Activated naive CD4-positive, alpha-beta T cell treated with anti-CD3 and anti-CD28 coated beads, Interleukin-2, amount 50 U/mL, for 72 hours (primary cell): Measurements from ENCODE around the gene MAN2C1. TPM values are rescaled to one million over a fixed set of nuclear protein-coding genes. Genes with fewer than 3 reads are reported as not detected.

Experiments used
- ATAC-seq, 2 donors: fragments of 150-1000 bp; cut with Tn5 transposase; 2 replicates each; pipeline ENCODE4 v1.10.0; 2021; ENCODE audit warnings: mild to moderate bottlenecking in 2 of 2, moderate library complexity in 2 of 2
- DNase-seq, 2 donors: peaks; one replicate each; pipeline ENCODE4 v3.0.0; 2021 to 2022; ENCODE audit warnings: low spot score in 2 of 2
- H3K27ac Mint-ChIP-seq, 2 donors: one replicate each; pipeline ENCODE4 v1.8.0; 2022; ENCODE audit warnings: mild to moderate bottlenecking in 2 of 2, mixed read lengths in 2 of 2
- H3K36me3 Mint-ChIP-seq, 2 donors: one replicate each; pipeline ENCODE4 v1.8.0; 2022; ENCODE audit warnings: mixed read lengths in 2 of 2
- H3K9me3 Mint-ChIP-seq, 2 donors: one replicate each; pipeline ENCODE4 v1.8.0; 2022; ENCODE audit warnings: mixed read lengths in 2 of 2
- total RNA-seq, 2 donors: library from RNA; stranded (reverse); gene quantifications; one replicate each; pipeline ENCODE4 v1.2.3, GENCODE V29; 2022

The MAN2C1 gene
- total RNA-seq, 2 donors from 2014 or later: 106 to 167 TPM

GRCh38 chr15:75364881-75365280 is 3.5 kb downstream of the MAN2C1 start:
- peak overlapping the region in 1 of 2 donors; percentile 47 for H3K27ac Mint-ChIP-seq
- peaks cover 0 to 14% of the 10 kb centered on the region in 2 donors for H3K36me3 Mint-ChIP-seq
- no peaks in the 10 kb centered on the region for H3K9me3 Mint-ChIP-seq
- no peak for ATAC-seq
- peak in 1 of 2 donors; percentile 20 for DNase-seq

DNA sequence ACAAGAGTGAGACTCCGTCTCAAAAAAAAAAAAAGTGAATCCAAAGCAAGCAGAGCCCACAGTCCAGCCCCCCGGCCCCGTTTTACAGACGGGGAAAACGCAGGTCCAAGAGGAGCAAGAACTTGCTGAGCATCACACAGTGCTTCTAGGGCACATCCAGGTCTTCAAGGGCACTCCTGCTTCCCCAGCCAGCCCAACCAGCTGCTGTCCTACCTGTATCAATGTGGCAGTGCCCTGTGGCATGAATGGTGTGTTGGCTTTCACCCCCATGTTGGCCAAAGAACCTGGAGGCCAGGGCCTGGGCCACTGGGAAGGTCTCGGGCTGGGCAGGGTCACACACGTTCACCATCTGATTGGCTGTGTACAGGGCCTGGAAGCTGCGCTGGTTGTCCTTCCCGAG is 4.6 kb downstream of the MAN2C1 start:
- ATAC-seq: no peak
- no peaks in the 10 kb centered on the region for H3K9me3 Mint-ChIP-seq

GRCh38 chr15:75362642-75363249 is 5.7 kb downstream of the MAN2C1 start:
- Mint-ChIP-seq H3K27ac (peak overlapping the region; percentile 44), H3K36me3 (no peaks in the 10 kb centered on the region), H3K9me3 (no peaks in the 10 kb centered on the region)
- ATAC-seq (no peak), DNase-seq (peak in 1 of 2 donors; percentile 33)

More for the DNA sequence above, 4.6 kb downstream of the MAN2C1 start:
- H3K36me3 Mint-ChIP-seq: peaks cover 0 to 3% of the 10 kb centered on the region in 2 donors
- no peak for DNase-seq
- H3K27ac Mint-ChIP-seq: peak overlapping the region; percentile 13 to 44

DNA sequence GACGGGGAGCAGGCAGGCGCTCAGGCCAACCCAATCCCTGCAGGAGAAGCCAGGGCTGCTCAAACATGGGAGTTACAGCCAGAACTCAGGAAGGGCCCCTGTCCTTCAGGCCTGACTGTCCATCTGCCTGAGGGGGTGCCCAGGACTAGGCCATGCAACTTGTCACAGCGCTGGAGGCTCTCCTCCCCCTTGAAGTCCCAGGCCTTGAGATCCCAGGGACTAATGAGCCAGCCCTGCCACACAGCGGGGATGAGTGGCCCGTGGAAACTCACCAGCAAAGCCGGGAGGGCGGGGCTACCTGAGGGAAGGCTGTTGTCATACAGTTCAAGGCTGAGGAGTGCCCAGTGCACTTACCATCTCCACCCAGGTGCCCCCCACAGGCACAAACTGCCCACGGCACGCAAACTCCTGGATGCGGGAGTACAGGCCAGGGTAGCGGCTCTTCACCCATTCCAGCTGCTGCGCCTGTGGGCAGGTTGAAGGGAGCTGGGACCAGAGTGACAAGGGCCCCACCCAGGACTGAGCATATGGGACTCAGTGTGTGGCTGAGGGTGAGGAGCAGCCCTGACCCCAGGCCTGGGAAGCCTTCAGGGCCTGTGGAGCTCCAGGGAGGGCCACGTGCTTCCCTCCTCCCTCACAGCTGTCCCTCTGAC is 6.3 kb downstream of the MAN2C1 start:
- ATAC-seq (no peak), DNase-seq (peak in 1 of 2 donors; percentile 51)
- no peak overlapping the region for H3K27ac Mint-ChIP-seq
- H3K9me3 Mint-ChIP-seq: no peaks in the 10 kb centered on the region
- H3K36me3 Mint-ChIP-seq: no peaks in the 10 kb centered on the region

GRCh38 chr15:75361361-75361988 is 6.9 kb downstream of the MAN2C1 start:
- ATAC-seq (no peak), DNase-seq (peak in 1 of 2 donors; percentile 53)
- no peaks in the 10 kb centered on the region for H3K9me3 Mint-ChIP-seq
- H3K36me3 Mint-ChIP-seq: no peaks in the 10 kb centered on the region
- H3K27ac Mint-ChIP-seq: peak overlapping the region; percentile 22 to 30

GRCh38 chr15:75360856-75361255 is 7.6 kb downstream of the MAN2C1 start:
- ATAC-seq: peak in 1 of 2 donors; percentile 7
- H3K27ac Mint-ChIP-seq: peak overlapping the region; percentile 30 to 38

DNA sequence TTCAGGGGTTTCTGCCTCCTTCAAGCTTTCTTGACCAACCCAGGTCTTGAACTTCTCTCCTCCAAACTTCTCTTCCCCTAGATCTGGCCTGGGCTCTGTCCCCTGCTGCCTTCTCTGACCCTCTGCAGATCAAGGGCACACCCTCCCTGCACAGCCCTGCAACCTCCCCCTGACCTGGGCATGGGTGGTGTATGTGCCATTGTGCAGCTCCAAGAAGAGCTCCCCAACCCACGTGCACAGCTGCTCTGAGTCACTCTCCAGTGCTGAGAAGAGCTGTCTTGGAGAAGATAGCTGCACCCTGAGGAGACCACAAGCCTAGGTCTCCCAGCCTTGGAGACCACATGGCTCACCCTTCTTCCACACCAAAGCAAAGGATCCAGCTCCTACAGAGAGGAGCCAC is 8.0 kb downstream of the MAN2C1 start:
- Mint-ChIP-seq H3K9me3 (no peaks in the 10 kb centered on the region), H3K36me3 (no peaks in the 10 kb centered on the region), H3K27ac (peak overlapping the region; percentile 30 to 38)
- DNase-seq: peak in 1 of 2 donors; percentile 45
- ATAC-seq: peak in 1 of 2 donors; percentile 5

More at GRCh38 chr15:75360856-75361255, 7.6 kb downstream of the MAN2C1 start:
- H3K9me3 Mint-ChIP-seq: no peaks in the 10 kb centered on the region
- no peak for DNase-seq
- H3K36me3 Mint-ChIP-seq: no peaks in the 10 kb centered on the region

GRCh38 chr15:75359537-75360250 is 8.7 kb downstream of the MAN2C1 start:
- Mint-ChIP-seq H3K9me3 (no peaks in the 10 kb centered on the region), H3K27ac (no peak overlapping the region), H3K36me3 (no peaks in the 10 kb centered on the region)
- DNase-seq (peak in 1 of 2 donors; percentile 52), ATAC-seq (no peak)

GRCh38 chr15:75358771-75359536 is 9.5 kb downstream of the MAN2C1 start:
- ATAC-seq: no peak
- Mint-ChIP-seq H3K36me3 (no peaks in the 10 kb centered on the region), H3K9me3 (no peaks in the 10 kb centered on the region), H3K27ac (peak overlapping the region in 1 of 2 donors; percentile 55)
- DNase-seq: peak in 1 of 2 donors; percentile 47

GRCh38 chr15:75357976-75358673 is 10.3 kb downstream of the MAN2C1 start:
- peak overlapping the region in 1 of 2 donors; percentile 16 for H3K27ac Mint-ChIP-seq
- DNase-seq (peak in 1 of 2 donors; percentile 54), ATAC-seq (no peak)
- H3K36me3 Mint-ChIP-seq: no peaks in the 10 kb centered on the region
- no peaks in the 10 kb centered on the region for H3K9me3 Mint-ChIP-seq

DNA sequence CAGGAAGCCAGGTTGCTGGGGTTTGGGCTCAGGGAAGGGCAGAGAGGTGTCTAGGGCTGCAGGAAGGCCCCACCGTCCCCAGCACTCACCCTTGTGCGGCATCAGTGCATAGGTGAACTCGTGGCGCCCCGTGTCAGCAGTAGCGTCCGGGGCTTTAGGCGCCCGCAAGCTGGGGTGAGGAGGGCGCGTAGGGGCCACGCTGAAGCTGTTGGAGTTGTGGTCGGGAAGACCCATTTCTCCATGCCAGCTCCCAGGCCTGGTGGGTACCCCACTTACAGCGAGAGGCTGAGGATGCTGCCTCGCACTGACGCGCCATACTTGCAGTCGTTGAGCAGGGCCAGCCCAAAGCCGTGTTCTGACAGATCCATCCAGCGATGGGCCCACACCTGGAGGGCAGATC is 11.9 kb downstream of the MAN2C1 start:
- Mint-ChIP-seq H3K9me3 (no peaks in the 10 kb centered on the region), H3K36me3 (no peaks in the 10 kb centered on the region), H3K27ac (peak overlapping the region in 1 of 2 donors; percentile 20)
- ATAC-seq (no peak), DNase-seq (no peak)

DNA sequence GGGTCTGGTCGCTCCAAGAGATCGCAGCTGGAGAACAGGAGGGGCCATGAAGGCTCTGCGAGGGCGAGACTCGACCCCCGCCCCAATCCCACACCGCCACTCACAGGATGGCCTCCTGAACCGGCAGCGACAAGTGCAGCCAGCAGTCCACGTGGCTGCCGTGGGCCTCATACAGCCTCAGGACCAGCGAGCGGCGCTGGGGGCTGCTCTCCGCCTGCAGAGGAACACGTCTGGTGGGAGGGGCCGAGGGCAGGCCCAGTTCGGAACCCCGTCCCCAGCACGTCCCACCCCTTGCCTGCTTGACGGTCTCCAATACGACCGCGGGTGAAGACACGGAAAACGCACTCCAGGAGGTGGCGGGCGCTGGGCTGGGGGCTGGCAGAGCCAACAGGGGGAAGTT is 12.4 kb downstream of the MAN2C1 start:
- H3K36me3 Mint-ChIP-seq: peaks cover 0 to under 1% of the 10 kb centered on the region in 2 donors
- ATAC-seq: no peak

GRCh38 chr15:75355369-75355768 is 13.0 kb downstream of the MAN2C1 start:
- Mint-ChIP-seq H3K27ac (no peak overlapping the region), H3K9me3 (no peaks in the 10 kb centered on the region), H3K36me3 (peaks cover 0 to 7% of the 10 kb centered on the region in 2 donors)
- DNase-seq: no peak
- ATAC-seq: no peak

More for the DNA sequence above, 12.4 kb downstream of the MAN2C1 start:
- peak overlapping the region in 1 of 2 donors; percentile 20 for H3K27ac Mint-ChIP-seq
- no peak for DNase-seq
- no peaks in the 10 kb centered on the region for H3K9me3 Mint-ChIP-seq

DNA sequence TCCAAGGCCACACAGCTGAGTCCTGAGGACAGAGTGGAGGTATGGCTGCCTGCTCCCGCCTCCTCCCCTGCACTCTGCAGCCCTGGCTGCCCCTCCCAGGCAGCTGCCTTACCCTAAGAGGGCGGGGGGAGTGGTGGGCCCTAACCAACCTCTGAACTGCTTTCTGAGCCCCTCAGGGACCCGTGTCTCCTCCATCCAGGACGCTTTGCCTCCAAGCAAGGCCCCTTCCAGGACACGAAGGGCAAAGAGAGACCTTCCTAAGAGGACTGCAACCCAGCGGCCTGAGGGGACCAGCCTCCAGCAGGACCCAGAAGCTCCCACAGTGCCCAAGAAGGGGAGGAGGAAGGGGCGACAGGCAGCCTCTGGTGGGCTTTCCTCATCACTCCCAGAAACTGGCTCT is 14.0 kb downstream of the MAN2C1 start:
- Mint-ChIP-seq H3K36me3 (peaks cover 0 to 16% of the 10 kb centered on the region in 2 donors), H3K9me3 (peaks cover 3 to 8% of the 10 kb centered on the region in 2 donors), H3K27ac (no peak overlapping the region)
- DNase-seq: no peak
- no peak for ATAC-seq

- H3K27ac Mint-ChIP-seq: no peak overlapping the region
- no peak for DNase-seq
- peaks cover 3 to 9% of the 10 kb centered on the region in 2 donors for H3K9me3 Mint-ChIP-seq
- ATAC-seq: no peak
- H3K36me3 Mint-ChIP-seq: peaks cover 0 to 24% of the 10 kb centered on the region in 2 donors
Measured at GRCh38 chr15:75353604-75354003, 14.8 kb downstream of the MAN2C1 start.
